Stomach (tissue), 9 donors: ENCODE results near the gene RECQL5. TPM values are rescaled to one million over a fixed set of nuclear protein-coding genes. Genes with fewer than 3 reads are reported as not detected.
A peak's percentile ranks its signal among the peaks of the same experiment; 100 is the strongest.

Experiments used
- DNase-seq, 2 donors: peaks; one replicate each; pipeline versions ENCODE4 v3.0.0 to v3.0.0-alpha.2; 2013 to 2019
- H3K27ac ChIP-seq, 5 donors: fragments of 200-600 bp in 4 of 5; sonication (generic) in 4 of 5; one replicate each; pipeline ENCODE4 v1.5.1; 2013 to 2019; ENCODE audit warnings: mild to moderate bottlenecking in 1 of 5, moderate library complexity in 1 of 5
- H3K27me3 ChIP-seq, 3 donors: fragments of 200-600 bp; sonication (generic); one replicate each; pipeline ENCODE4 v1.5.1; 2017 to 2019; ENCODE audit warnings: mixed run types in 1 of 3
- H3K36me3 ChIP-seq, 4 donors: fragments of 200-600 bp; sonication (generic); 1 replicate in 3 of 4; 2 replicates in 1 of 4; pipeline ENCODE4 v1.5.1; 2016 to 2019
- H3K4me1 ChIP-seq, 4 donors: fragments of 200-600 bp; sonication (generic); one replicate each; pipeline ENCODE4 v1.5.1; 2016 to 2019
- H3K4me3 ChIP-seq, 4 donors: fragments of 200-600 bp; sonication (generic) in 3 of 4; one replicate each; pipeline ENCODE4 v1.5.1; 2016 to 2019; ENCODE audit warnings: mild to moderate bottlenecking in 1 of 4
- H3K9me3 ChIP-seq, 4 donors: fragments of 200-600 bp; sonication (generic); one replicate each; pipeline ENCODE4 v1.5.1; 2016 to 2019
- EP300 ChIP-seq: sonication (generic); formaldehyde crosslinking; IDR thresholded peaks from one replicate; pipeline ENCODE4 v1.6.1; 2017; ENCODE audit warnings: antibody characterized with exemption
- POLR2A ChIP-seq, 4 donors: fragments of 450-650 bp; IDR thresholded peaks; one replicate each; pipeline ENCODE4 v1.6.1; 2016; ENCODE audit warnings: antibody characterized with exemption in 4 of 4, control low read depth in 2 of 4, mild to moderate bottlenecking in 1 of 4, moderate library complexity in 1 of 4
- POLR2AphosphoS5 ChIP-seq, 3 donors: sonication (generic); formaldehyde crosslinking; IDR thresholded peaks; one replicate each; pipeline ENCODE4 v1.6.1; 2016; ENCODE audit warnings: antibody characterized with exemption in 3 of 3
- whole genome bisulfite sequencing, 5 donors: extraction: QIAGEN DNeasy Blood & Tissue Kit in 3 of 5; methylation state at CpG; one replicate each; pipeline versions ENCODE4 v1.1.5 to v1.1.7; 2013 to 2018; 5-methylcytosine and 5-hydroxymethylcytosine counted together
- intact Hi-C: fragments of 100-400 bp; cut with DNase I; formaldehyde crosslinking; loops from one replicate; pipeline ENCODE4 v1.15.1; 2023; ENCODE audit warnings: low total_unique reads
- polyA plus RNA-seq, 3 donors: library from polyadenylated mRNA; stranded (reverse); fragments of 200-250 nt; gene quantifications; one replicate each; pipeline ENCODE4 v1.2.3, GENCODE V29; 2013
- total RNA-seq, 5 donors: library from RNA; depleted of rRNA; stranded (reverse); fragments of >200 nt; gene quantifications; one replicate each; pipeline versions ENCODE4 v1.1.0 to v1.2.3, GENCODE V29; 2014 to 2016
- TF ChIP-seq, protein P1 (sequence below), 7 experiments: fragments of 450-650 bp in 4 of 7; fragments of 200-600 bp in 3 of 7; sonication (generic) in 3 of 7; IDR thresholded peaks; one replicate each; pipeline ENCODE4 v1.5.1; 2016 to 2019; ENCODE audit warnings: antibody characterized with exemption in 7 of 7, control low read depth in 2 of 7, mild to moderate bottlenecking in 1 of 7
- donor health status: healthy with polysubstance abuse.
- donor health status: Bipolar disorder and iron deficiency.
- donor health status: healthy.

RECQL5 gene
- total and polyA plus RNA-seq, 8 donors: 21.4 to 229 (median 48.7) TPM

DNA sequence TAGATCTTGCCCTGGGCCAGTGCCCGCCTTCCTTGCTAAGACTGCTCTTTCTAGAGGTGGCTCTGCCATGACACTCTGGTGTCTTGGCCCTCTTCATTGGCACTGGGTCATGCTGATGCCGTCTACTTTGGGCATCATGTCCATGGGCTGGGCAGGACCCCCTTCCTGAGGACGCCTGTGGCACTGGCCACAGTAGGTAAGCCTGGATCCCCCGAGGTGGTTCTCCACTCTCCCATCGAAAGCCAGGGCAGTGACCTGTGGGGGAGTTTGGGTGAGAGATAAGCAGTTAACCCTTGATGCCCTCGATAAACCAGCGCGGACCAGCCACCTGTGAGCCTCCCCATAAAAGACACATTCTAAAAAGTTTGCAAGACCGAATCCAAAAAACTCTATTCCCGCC, 34.3 kb upstream of the RECQL5 start:
- WGBS, 5 donors: 87 to 93% (median 89%) methylated on average over 10 of the region's 10 CpGs
- Histone ChIP-seq H3K4me3 (no peak overlapping the region), H3K36me3 (peaks cover 66 to 92% (median 80%) of the 10 kb centered on the region in 4 donors), H3K27ac (peak overlapping the region; percentile 7 to 95 (median 84)), H3K9me3 (no peaks in the 10 kb centered on the region), H3K27me3 (no peaks in the 10 kb centered on the region), H3K4me1 (peaks cover 43 to 58% (median 49%) of the 10 kb centered on the region in 4 donors)
- intact Hi-C loops: no loop called here
- DNase-seq: no peak
- TF ChIP-seq EP300 (no peak), POLR2A (IDR thresholded peaks at IDR 0.05) (no peak), POLR2AphosphoS5 (IDR thresholded peaks at IDR 0.05) (no peak)
- TF ChIP-seq, protein P1, sequence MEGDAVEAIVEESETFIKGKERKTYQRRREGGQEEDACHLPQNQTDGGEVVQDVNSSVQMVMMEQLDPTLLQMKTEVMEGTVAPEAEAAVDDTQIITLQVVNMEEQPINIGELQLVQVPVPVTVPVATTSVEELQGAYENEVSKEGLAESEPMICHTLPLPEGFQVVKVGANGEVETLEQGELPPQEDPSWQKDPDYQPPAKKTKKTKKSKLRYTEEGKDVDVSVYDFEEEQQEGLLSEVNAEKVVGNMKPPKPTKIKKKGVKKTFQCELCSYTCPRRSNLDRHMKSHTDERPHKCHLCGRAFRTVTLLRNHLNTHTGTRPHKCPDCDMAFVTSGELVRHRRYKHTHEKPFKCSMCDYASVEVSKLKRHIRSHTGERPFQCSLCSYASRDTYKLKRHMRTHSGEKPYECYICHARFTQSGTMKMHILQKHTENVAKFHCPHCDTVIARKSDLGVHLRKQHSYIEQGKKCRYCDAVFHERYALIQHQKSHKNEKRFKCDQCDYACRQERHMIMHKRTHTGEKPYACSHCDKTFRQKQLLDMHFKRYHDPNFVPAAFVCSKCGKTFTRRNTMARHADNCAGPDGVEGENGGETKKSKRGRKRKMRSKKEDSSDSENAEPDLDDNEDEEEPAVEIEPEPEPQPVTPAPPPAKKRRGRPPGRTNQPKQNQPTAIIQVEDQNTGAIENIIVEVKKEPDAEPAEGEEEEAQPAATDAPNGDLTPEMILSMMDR (IDR thresholded peaks at IDR 0.05): no peak

DNA sequence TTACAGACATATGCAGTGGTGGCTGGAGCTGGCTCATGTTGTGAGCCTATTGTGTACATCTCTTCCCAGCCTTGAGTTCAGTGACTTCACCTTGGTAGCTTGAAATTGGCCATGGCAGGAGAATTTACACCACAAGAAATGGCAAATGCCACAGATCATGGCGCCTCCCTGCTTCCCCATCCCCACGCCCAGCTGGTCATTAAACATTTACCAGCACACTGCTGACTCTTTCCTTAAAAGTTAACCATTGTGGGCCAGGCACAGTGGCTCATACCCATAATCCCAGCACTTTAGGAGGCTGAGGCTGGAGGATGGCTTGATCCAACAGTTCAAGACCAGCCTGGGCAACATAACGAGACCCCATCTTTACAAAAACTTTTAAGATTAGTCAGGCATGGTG, 31.7 kb upstream of the RECQL5 start:
- Histone ChIP-seq H3K9me3 (no peaks in the 10 kb centered on the region), H3K36me3 (peaks cover 40 to 92% (median 77%) of the 10 kb centered on the region in 4 donors), H3K4me1 (peaks cover 40 to 79% (median 68%) of the 10 kb centered on the region in 4 donors), H3K27ac (peak overlapping the region; percentile 79 to 95 (median 84)), H3K4me3 (no peak overlapping the region), H3K27me3 (no peaks in the 10 kb centered on the region)
- TF ChIP-seq POLR2AphosphoS5 (IDR thresholded peaks at IDR 0.05) (no peak), EP300 (no peak), POLR2A (IDR thresholded peaks at IDR 0.05) (no peak)
- TF ChIP-seq, protein P1 (IDR thresholded peaks at IDR 0.05): no peak
- WGBS, 5 donors: 56 to 65% (median 60%) methylated on average over 3 of the region's 3 CpGs
- DNase-seq: peak in 1 of 2 donors; percentile 33
- intact Hi-C loops: no loop called here

DNA sequence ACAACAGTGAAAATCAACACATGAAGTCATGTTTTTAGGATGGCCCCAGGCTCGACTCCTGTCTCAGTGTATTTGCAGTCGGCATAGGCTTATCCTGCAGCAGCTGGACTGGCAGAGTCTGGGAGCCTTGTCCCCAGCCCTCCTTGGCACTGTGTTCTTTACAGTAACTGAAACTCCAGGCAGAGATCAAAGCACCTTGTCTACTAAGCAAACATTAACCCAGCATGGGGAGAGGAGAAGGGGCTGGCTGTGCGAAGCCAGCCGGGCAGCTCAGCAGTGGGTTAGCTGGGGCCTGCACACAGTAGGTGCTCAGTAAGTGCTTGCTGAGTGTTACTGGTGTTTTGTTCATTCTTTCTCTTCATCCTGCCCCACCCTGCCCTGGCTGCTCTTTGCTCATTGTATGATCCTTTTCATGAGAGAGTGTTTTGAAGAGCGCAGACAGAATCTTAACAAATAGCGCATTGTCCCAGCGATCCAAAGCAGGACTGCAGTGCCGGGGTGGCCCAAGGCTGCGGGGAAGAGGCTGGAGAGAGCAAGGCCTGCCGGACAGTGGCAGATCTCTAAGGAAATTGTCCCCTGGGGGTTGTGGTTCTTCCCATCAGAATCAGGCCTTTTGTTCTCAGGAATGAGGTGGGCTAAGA, 30.8 kb upstream of the RECQL5 start:
- TF ChIP-seq, protein P1 (IDR thresholded peaks at IDR 0.05): no peak
- TF ChIP-seq POLR2A (IDR thresholded peaks at IDR 0.05) (no peak), EP300 (no peak), POLR2AphosphoS5 (IDR thresholded peaks at IDR 0.05) (no peak)
- Histone ChIP-seq H3K27me3 (no peaks in the 10 kb centered on the region), H3K9me3 (no peaks in the 10 kb centered on the region), H3K36me3 (peaks cover 31 to 92% (median 77%) of the 10 kb centered on the region in 4 donors), H3K4me3 (no peak overlapping the region), H3K27ac (peak overlapping the region; percentile 79 to 95 (median 84)), H3K4me1 (peaks cover 40 to 87% (median 76%) of the 10 kb centered on the region in 4 donors)
- WGBS, 5 donors: 41 to 58% (median 44%) methylated on average over 10 of the region's 10 CpGs
- intact Hi-C loops: no loop called here
- peak; percentile 65 to 71 for DNase-seq

DNA sequence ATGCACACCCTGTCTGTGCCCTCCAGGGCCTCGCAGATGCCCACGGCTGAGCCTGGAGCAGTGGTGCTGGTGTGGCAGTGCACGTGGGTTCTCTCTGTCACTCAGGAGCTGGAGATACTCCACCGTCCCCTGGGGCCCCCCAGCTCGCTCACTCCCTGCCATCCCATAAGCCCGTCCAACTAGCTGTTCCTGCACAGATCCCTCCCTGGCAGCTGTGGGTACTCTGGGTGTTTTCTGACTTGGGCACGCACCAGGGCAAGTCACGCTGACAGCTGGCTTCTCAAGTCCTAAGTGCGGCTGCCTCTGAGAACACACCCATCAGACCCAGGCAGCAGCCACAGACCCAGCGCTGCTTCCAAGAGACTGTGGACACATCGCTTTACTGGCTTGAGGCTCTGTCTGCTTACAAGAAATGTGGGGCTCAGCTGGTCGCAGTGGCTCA, 28.9 kb upstream of the RECQL5 start:
- Histone ChIP-seq H3K4me1 (peaks cover 34 to 96% (median 81%) of the 10 kb centered on the region in 4 donors), H3K36me3 (peaks cover 14 to 92% (median 75%) of the 10 kb centered on the region in 4 donors), H3K27ac (peak overlapping the region; percentile 79 to 95 (median 84)), H3K9me3 (no peaks in the 10 kb centered on the region), H3K27me3 (no peaks in the 10 kb centered on the region), H3K4me3 (no peak overlapping the region)
- DNase-seq: peak in 1 of 2 donors; percentile 82
- 37 to 82% (median 49%) methylated on average over 7 to 12 of the region's 12 CpGs for WGBS, 5 donors
- TF ChIP-seq EP300 (no peak), POLR2AphosphoS5 (IDR thresholded peaks at IDR 0.05) (peak in 1 of 3 donors; percentile 57)
- TF ChIP-seq, protein P1 (IDR thresholded peaks at IDR 0.05): no peak
- intact Hi-C loops: no loop called here
